Neural crest cell (in vitro differentiated cells): ENCODE results near the gene ARID5B. TPM values are rescaled to one million over a fixed set of nuclear protein-coding genes. Genes with fewer than 3 reads are reported as not detected.

Source experiments
- DNase-seq: peaks from one replicate; pipeline ENCODE4 v3.0.0; 2021; ENCODE audit warnings: low read depth, mixed read lengths, low spot score
- H3K27ac Mint-ChIP-seq: one replicate; pipeline ENCODE4 v1.8.0; 2021; ENCODE audit warnings: mild to moderate bottlenecking, mixed read lengths; ENCODE audit not compliant: unreplicated experiment
- H3K27me3 Mint-ChIP-seq: 2 replicates; pipeline ENCODE4 v1.8.0; 2021; ENCODE audit warnings: low read depth, mild to moderate bottlenecking, mixed read lengths
- H3K36me3 Mint-ChIP-seq: 2 replicates; pipeline ENCODE4 v1.8.0; 2021; ENCODE audit warnings: low read depth, mild to moderate bottlenecking, mixed read lengths
- H3K4me1 Mint-ChIP-seq: 2 replicates; pipeline ENCODE4 v1.8.0; 2021; ENCODE audit warnings: mixed read lengths
- H3K4me3 Mint-ChIP-seq: one replicate; pipeline ENCODE4 v1.8.0; 2021; ENCODE audit warnings: mild to moderate bottlenecking, mixed read lengths
- H3K9me3 Mint-ChIP-seq: 2 replicates; pipeline ENCODE4 v1.8.0; 2021; ENCODE audit warnings: mixed read lengths
- CTCF ChIP-seq: fragments of 200-600 bp; sonication (generic); conservative IDR thresholded peaks from 2 replicates; pipeline ENCODE4 v1.5.0; 2021; ENCODE audit warnings: antibody characterized with exemption, mild to moderate bottlenecking
- total RNA-seq: library from RNA; stranded (reverse); gene quantifications from 2 replicates; pipeline ENCODE4 v1.2.1, GENCODE V29; 2021

Gene ARID5B
- total RNA-seq, 1 donor from 2014 or later = 10.4 TPM

GRCh38 chr10:62098278-62099121 lies 197.0 kb downstream of the ARID5B start:
- no peak overlapping the region for H3K27ac Mint-ChIP-seq
- no peak overlapping the region for H3K4me3 Mint-ChIP-seq
- DNase-seq = no peak
- H3K9me3 Mint-ChIP-seq = no peaks in the 10 kb centered on the region
- H3K27me3 Mint-ChIP-seq = no peaks in the 10 kb centered on the region
- peaks cover 9% of the 10 kb centered on the region for H3K36me3 Mint-ChIP-seq
- no peak for TF ChIP-seq CTCF
- H3K4me1 Mint-ChIP-seq = peaks cover 40% of the 10 kb centered on the region

- peaks cover 32% of the 10 kb centered on the region for H3K4me1 Mint-ChIP-seq
- DNase-seq = no peak
- H3K27me3 Mint-ChIP-seq = no peaks in the 10 kb centered on the region
- peaks cover 9% of the 10 kb centered on the region for H3K36me3 Mint-ChIP-seq
- H3K4me3 Mint-ChIP-seq = no peak overlapping the region
- H3K27ac Mint-ChIP-seq = no peak overlapping the region
- H3K9me3 Mint-ChIP-seq = no peaks in the 10 kb centered on the region
- TF ChIP-seq CTCF = no peak
Observed at GRCh38 chr10:62099299-62099698, 197.8 kb downstream of the ARID5B start.

GRCh38 chr10:62103857-62104256 lies 202.4 kb downstream of the ARID5B start:
- no peak for DNase-seq
- Mint-ChIP-seq H3K27ac (no peak overlapping the region), H3K9me3 (no peaks in the 10 kb centered on the region), H3K4me1 (no peaks in the 10 kb centered on the region), H3K36me3 (no peaks in the 10 kb centered on the region), H3K27me3 (no peaks in the 10 kb centered on the region), H3K4me3 (no peak overlapping the region)
- no peak for TF ChIP-seq CTCF

- H3K27ac Mint-ChIP-seq = no peak overlapping the region
Observed at GRCh38 chr10:62106929-62107519, 205.5 kb downstream of the ARID5B start.

More at GRCh38 chr10:62106929-62107519, 205.5 kb downstream of the ARID5B start:
- Mint-ChIP-seq H3K4me3 (no peak overlapping the region), H3K27me3 (no peaks in the 10 kb centered on the region), H3K9me3 (no peaks in the 10 kb centered on the region), H3K4me1 (no peaks in the 10 kb centered on the region), H3K36me3 (no peaks in the 10 kb centered on the region)
- no peak for TF ChIP-seq CTCF
- DNase-seq = no peak
